ENCODE results near the gene EVC.

- TF ChIP-seq CTCF (IDR thresholded peaks at IDR 0.05; ENCODE audit: poor library complexity) (no peak), EZH2phosphoT487 (IDR thresholded peaks at IDR 0.05; ENCODE audit: low read depth, severe bottlenecking, unreplicated experiment) (no peak)
These were observed 1.5 kb downstream of the EVC start for GRCh38 chr4:5712517-5712916.
